GM19455 (cell line): ENCODE measurements around the gene OTUB1.

ENCODE experiments used
- ATAC-seq: cut with Tn5 transposase; IDR thresholded peaks from one replicate; pipeline ENCODE4 v1.9.1; 2021; ENCODE audit not compliant: unreplicated experiment

Gene OTUB1

GRCh38 chr11:63974259-63975143 is 11.7 kb upstream of the OTUB1 start, which contains the start of gene COX8A:
Gene COX8A, plus strand, starts transcription at chr11:63974620. Its CDS starts 61 bp downstream, at chr11:63974681.
- peak; percentile 93 for ATAC-seq

GRCh38 chr11:63978551-63979239 is 7.5 kb upstream of the OTUB1 start:
- ATAC-seq: no peak

- no peak for ATAC-seq
Observed at GRCh38 chr11:63979426-63979825, 6.8 kb upstream of the OTUB1 start.

GRCh38 chr11:63985812-63986155 is 454 bp upstream of the OTUB1 start:
- no peak for ATAC-seq

- no peak for ATAC-seq
Observed at GRCh38 chr11:63986932-63987513, 785 bp downstream of the OTUB1 start.

GRCh38 chr11:63991558-63991957 is 5.3 kb downstream of the OTUB1 start:
- ATAC-seq: no peak

GRCh38 chr11:63993100-63993499 is 6.9 kb downstream of the OTUB1 start:
- no peak for ATAC-seq

- no peak for ATAC-seq
Observed at GRCh38 chr11:63993993-63994392, 7.8 kb downstream of the OTUB1 start.

GRCh38 chr11:63996512-63996911 is 10.3 kb downstream of the OTUB1 start:
- ATAC-seq: no peak

GRCh38 chr11:63997104-63997700 is 11.0 kb downstream of the OTUB1 start:
- ATAC-seq: no peak

- ATAC-seq: no peak
Observed at GRCh38 chr11:63997801-63998337, 11.6 kb downstream of the OTUB1 start.

GRCh38 chr11:63998558-63999348 is 12.5 kb downstream of the OTUB1 start:
- ATAC-seq: no peak

GRCh38 chr11:63999349-64000025 is 13.2 kb downstream of the OTUB1 start:
- no peak for ATAC-seq

GRCh38 chr11:64000026-64000739 is 13.9 kb downstream of the OTUB1 start:
- ATAC-seq: no peak

GRCh38 chr11:64000740-64001483 is 14.7 kb downstream of the OTUB1 start:
- ATAC-seq: no peak

GRCh38 chr11:64001484-64002420 is 15.5 kb downstream of the OTUB1 start:
- ATAC-seq: no peak

GRCh38 chr11:64003807-64004589 is 17.8 kb downstream of the OTUB1 start:
- no peak for ATAC-seq
